ENCODE data around the gene SNAP91. TPM values are rescaled to one million over a fixed set of nuclear protein-coding genes. Genes with fewer than 3 reads are reported as not detected.
"Not testable (repeated sequence)": the region's sequence is repeated elsewhere in the genome, so short reads cannot be mapped to it uniquely, and the experiment has no call there.

The SNAP91 gene
- total and polyA plus RNA-seq, 2 experiments from 2014 or later = 0.53 to 1.4 TPM

DNA sequence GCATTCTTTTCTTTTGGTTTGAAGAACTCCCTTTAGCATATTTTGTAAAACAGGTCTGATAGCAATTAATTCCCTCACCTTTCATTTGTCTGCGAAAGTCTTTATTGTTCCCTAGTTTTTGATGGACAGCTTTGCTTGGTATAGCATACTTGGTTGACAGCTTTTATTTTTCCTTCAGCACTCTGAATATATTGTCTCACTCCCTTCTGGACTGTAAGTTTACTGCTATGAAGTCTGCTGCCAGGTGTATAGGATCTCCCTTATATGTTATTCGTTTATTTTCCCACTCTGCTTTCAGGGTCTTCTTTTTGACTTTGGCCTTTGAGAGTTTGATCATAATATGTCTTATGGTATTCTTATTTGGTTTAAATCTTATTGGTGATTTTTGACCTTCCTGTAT is 47.7 kb upstream of the SNAP91 start:
- no peak for TF ChIP-seq EZH2phosphoT487 (IDR thresholded peaks at IDR 0.05; ENCODE audit: low read depth, severe bottlenecking, unreplicated experiment)
- TF ChIP-seq EZH2 (IDR thresholded peaks at IDR 0.05; ENCODE audit: borderline replicate concordance) = no peak
- no peak for TF ChIP-seq CTCF (IDR thresholded peaks at IDR 0.05; ENCODE audit: poor library complexity)
- Histone ChIP-seq H4K20me1 (ENCODE audit: insufficient read depth, poor library complexity, severe bottlenecking) (no peaks in the 10 kb centered on the region), H3K4me2 (no peak overlapping the region), H3K9me3 (ENCODE audit: low read depth) (no peaks in the 10 kb centered on the region), H3K9me2 (replicated peaks; ENCODE audit: insufficient read depth) (no peaks in the 10 kb centered on the region), H3K27ac (no peak overlapping the region), H3K27me3 (no peaks in the 10 kb centered on the region), H3K4me1 (ENCODE audit: insufficient read depth) (no peaks in the 10 kb centered on the region), H3K4me3 (no peak overlapping the region), H3K79me2 (no peaks in the 10 kb centered on the region), H2AFZ (no peak overlapping the region), H3K36me3 (replicated peaks; ENCODE audit: insufficient read depth, low read depth) (no peaks in the 10 kb centered on the region)
- no peak for DNase-seq (ENCODE audit: low spot score)
- WGBS (ENCODE audit: low lambda C conversion rate, missing lambda C conversion rate) = 83% methylated on average over 2 of the region's 2 CpGs

- not testable (repeated sequence) for H2AFZ ChIP-seq; H3K9me3 ChIP-seq (ENCODE audit: low read depth); H3K4me3 ChIP-seq; H4K20me1 ChIP-seq (ENCODE audit: insufficient read depth, poor library complexity, severe bottlenecking); H3K27me3 ChIP-seq; H3K36me3 ChIP-seq (replicated peaks; ENCODE audit: insufficient read depth, low read depth); H3K4me1 ChIP-seq (ENCODE audit: insufficient read depth); H3K79me2 ChIP-seq; DNase-seq (ENCODE audit: low spot score); H3K27ac ChIP-seq; H3K9me2 ChIP-seq (replicated peaks; ENCODE audit: insufficient read depth); H3K4me2 ChIP-seq
- WGBS (ENCODE audit: low lambda C conversion rate, missing lambda C conversion rate) = 84% methylated on average over 4 of the region's 5 CpGs
These were observed 43.5 kb upstream of the SNAP91 start for GRCh38 chr6:83752375-83752774.

DNA sequence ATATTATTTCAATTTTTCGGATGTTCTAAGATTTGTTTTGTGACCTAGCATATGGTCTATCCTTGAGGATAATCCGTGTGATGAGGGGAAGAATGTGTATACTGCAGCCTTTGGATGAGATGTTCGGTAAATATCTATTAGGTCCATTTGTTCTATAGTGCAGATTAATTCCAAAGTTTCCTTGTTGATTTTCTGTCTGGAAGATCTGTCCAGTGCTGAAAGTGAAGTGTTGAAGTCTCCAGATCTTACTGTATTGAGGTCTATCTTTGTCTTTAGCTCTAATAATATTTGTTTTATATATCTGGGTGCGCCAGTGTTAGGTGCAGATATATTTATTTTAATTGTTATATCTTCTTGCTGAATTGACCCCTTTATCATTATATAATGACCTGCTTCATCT is 32.2 kb upstream of the SNAP91 start:
- H3K9me2 ChIP-seq (replicated peaks; ENCODE audit: insufficient read depth) = no peaks in the 10 kb centered on the region
- no peaks in the 10 kb centered on the region for H3K27me3 ChIP-seq
- no peak overlapping the region for H3K4me3 ChIP-seq
- H4K20me1 ChIP-seq (ENCODE audit: insufficient read depth, poor library complexity, severe bottlenecking) = no peaks in the 10 kb centered on the region
- TF ChIP-seq EZH2phosphoT487 (IDR thresholded peaks at IDR 0.05; ENCODE audit: low read depth, severe bottlenecking, unreplicated experiment) = no peak
- TF ChIP-seq CTCF (IDR thresholded peaks at IDR 0.05; ENCODE audit: poor library complexity) = no peak
- no peak for TF ChIP-seq EZH2 (IDR thresholded peaks at IDR 0.05; ENCODE audit: borderline replicate concordance)
- no peak overlapping the region for H3K4me2 ChIP-seq
- no peaks in the 10 kb centered on the region for H3K36me3 ChIP-seq (replicated peaks; ENCODE audit: insufficient read depth, low read depth)
- no peak overlapping the region for H3K27ac ChIP-seq
- no peaks in the 10 kb centered on the region for H3K4me1 ChIP-seq (ENCODE audit: insufficient read depth)
- H3K79me2 ChIP-seq = no peaks in the 10 kb centered on the region
- no peak for DNase-seq (ENCODE audit: low spot score)
- H2AFZ ChIP-seq = no peak overlapping the region
- 77% methylated on average over 4 of the region's 4 CpGs for WGBS (ENCODE audit: low lambda C conversion rate, missing lambda C conversion rate)
- no peaks in the 10 kb centered on the region for H3K9me3 ChIP-seq (ENCODE audit: low read depth)

DNA sequence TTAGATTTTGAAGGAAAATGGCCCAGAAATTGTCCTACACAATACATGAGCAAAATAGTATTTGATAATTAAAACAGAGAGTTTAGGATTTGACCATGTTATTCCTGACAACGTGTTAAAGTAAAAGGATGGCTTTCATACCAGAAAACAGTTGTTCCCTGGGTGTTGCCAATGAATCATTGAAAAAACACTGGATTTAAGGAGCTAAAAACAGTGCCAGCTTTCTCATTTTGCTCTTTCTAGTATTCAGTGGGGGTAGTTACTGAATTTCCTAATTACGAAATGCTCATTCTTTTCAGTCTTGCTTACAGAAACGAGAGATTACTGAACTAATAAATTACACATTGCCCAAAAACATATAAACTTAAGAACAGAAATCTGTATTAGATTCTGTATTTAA is 26.6 kb upstream of the SNAP91 start:
- TF ChIP-seq CTCF (IDR thresholded peaks at IDR 0.05; ENCODE audit: poor library complexity) (no peak), EZH2phosphoT487 (IDR thresholded peaks at IDR 0.05; ENCODE audit: low read depth, severe bottlenecking, unreplicated experiment) (no peak), EZH2 (IDR thresholded peaks at IDR 0.05; ENCODE audit: borderline replicate concordance) (no peak)
- H3K4me1 ChIP-seq (ENCODE audit: insufficient read depth) = no peaks in the 10 kb centered on the region
- H3K36me3 ChIP-seq (replicated peaks; ENCODE audit: insufficient read depth, low read depth) = no peaks in the 10 kb centered on the region
- H3K79me2 ChIP-seq = no peaks in the 10 kb centered on the region
- H3K4me3 ChIP-seq = no peak overlapping the region
- no peaks in the 10 kb centered on the region for H3K9me2 ChIP-seq (replicated peaks; ENCODE audit: insufficient read depth)
- H3K4me2 ChIP-seq = no peak overlapping the region
- 78% methylated on average over 3 of the region's 3 CpGs for WGBS (ENCODE audit: low lambda C conversion rate, missing lambda C conversion rate)
- no peaks in the 10 kb centered on the region for H4K20me1 ChIP-seq (ENCODE audit: insufficient read depth, poor library complexity, severe bottlenecking)
- no peak overlapping the region for H3K27ac ChIP-seq
- no peak for DNase-seq (ENCODE audit: low spot score)
- no peak overlapping the region for H2AFZ ChIP-seq
- H3K27me3 ChIP-seq = no peaks in the 10 kb centered on the region
- no peaks in the 10 kb centered on the region for H3K9me3 ChIP-seq (ENCODE audit: low read depth)
